Hepatocyte (in vitro differentiated cells): ENCODE data around the gene GALNT17.

Experiments used
- EZH2 ChIP-seq: fragments of 200-600 bp; sonication (generic); IDR thresholded peaks from 2 replicates; pipeline ENCODE4 v1.6.1; 2016; ENCODE audit warnings: antibody characterized with exemption, mild to moderate bottlenecking, borderline replicate concordance
- EZH2phosphoT487 ChIP-seq: fragments of 200-600 bp; sonication (generic); IDR thresholded peaks from one replicate; pipeline ENCODE4 v1.6.1; 2018; ENCODE audit warnings: antibody characterized with exemption, mild to moderate bottlenecking, low read depth, moderate library complexity; ENCODE audit not compliant: unreplicated experiment, severe bottlenecking
- TF ChIP-seq, protein P1 (sequence below): fragments of 200-600 bp; sonication (generic); IDR thresholded peaks from 2 replicates; pipeline ENCODE4 v1.5.1; 2016; ENCODE audit warnings: antibody characterized with exemption, mild to moderate bottlenecking; ENCODE audit not compliant: poor library complexity

DNA sequence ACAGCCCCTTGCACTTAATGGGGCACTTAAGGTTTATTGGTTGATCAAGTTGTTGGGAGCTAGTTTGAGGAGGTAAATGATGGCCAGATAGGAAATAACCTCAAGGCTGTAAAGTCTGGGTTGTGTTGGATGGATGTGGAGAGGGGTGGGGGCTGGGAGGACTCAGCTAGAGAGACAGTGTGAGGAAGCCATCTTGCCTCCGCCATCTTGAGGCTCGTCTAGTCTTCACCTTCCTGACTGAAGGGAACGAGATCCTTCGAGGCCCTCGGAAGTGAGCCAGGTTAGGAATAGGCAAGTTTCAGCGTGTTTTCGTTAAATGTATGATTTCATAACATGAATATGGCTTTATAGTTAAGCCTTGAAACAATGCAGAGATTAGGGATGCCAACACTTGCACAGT lies 5.5 kb downstream of the GALNT17 start:
- TF ChIP-seq EZH2 (no peak), EZH2phosphoT487 (no peak)
- TF ChIP-seq, protein P1, sequence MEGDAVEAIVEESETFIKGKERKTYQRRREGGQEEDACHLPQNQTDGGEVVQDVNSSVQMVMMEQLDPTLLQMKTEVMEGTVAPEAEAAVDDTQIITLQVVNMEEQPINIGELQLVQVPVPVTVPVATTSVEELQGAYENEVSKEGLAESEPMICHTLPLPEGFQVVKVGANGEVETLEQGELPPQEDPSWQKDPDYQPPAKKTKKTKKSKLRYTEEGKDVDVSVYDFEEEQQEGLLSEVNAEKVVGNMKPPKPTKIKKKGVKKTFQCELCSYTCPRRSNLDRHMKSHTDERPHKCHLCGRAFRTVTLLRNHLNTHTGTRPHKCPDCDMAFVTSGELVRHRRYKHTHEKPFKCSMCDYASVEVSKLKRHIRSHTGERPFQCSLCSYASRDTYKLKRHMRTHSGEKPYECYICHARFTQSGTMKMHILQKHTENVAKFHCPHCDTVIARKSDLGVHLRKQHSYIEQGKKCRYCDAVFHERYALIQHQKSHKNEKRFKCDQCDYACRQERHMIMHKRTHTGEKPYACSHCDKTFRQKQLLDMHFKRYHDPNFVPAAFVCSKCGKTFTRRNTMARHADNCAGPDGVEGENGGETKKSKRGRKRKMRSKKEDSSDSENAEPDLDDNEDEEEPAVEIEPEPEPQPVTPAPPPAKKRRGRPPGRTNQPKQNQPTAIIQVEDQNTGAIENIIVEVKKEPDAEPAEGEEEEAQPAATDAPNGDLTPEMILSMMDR = no peak
